ENCODE measurements around the gene MCM8. TPM values are rescaled to one million over a fixed set of nuclear protein-coding genes. Genes with fewer than 3 reads are reported as not detected.
A peak's percentile ranks its signal among the peaks of the same experiment; 100 is the strongest.
"Not testable (repeated sequence)": the region's sequence is repeated elsewhere in the genome, so short reads cannot be mapped to it uniquely, and the experiment has no call there.

MCM8 gene
- total RNA-seq, 1 experiment from 2014 or later, result 21.6 TPM

- DNase-seq (ENCODE audit: low spot score), result no peak
Observed at GRCh38 chr20:6000871-6001270, 50.4 kb downstream of the MCM8 start.

GRCh38 chr20:6006603-6006949 lies 56.1 kb downstream of the MCM8 start:
- DNase-seq (ENCODE audit: low spot score), result no peak

- no peak for DNase-seq (ENCODE audit: low spot score)
Observed at GRCh38 chr20:6007094-6007528, 56.7 kb downstream of the MCM8 start.

- DNase-seq (ENCODE audit: low spot score), result no peak
Observed at GRCh38 chr20:6007529-6008103, 57.2 kb downstream of the MCM8 start.

- peak; percentile 49 for DNase-seq (ENCODE audit: low spot score)
Observed at GRCh38 chr20:6008254-6008653, 57.8 kb downstream of the MCM8 start.

- no peak for DNase-seq (ENCODE audit: low spot score)
Observed at GRCh38 chr20:6012179-6012578, 61.7 kb downstream of the MCM8 start.

- no peak for DNase-seq (ENCODE audit: low spot score)
Observed at GRCh38 chr20:6014017-6014416, 63.6 kb downstream of the MCM8 start.

GRCh38 chr20:6014957-6015356 lies 64.5 kb downstream of the MCM8 start:
- DNase-seq (ENCODE audit: low spot score), result no peak

GRCh38 chr20:6017467-6017866 lies 67.0 kb downstream of the MCM8 start:
- DNase-seq (ENCODE audit: low spot score), result no peak

- DNase-seq (ENCODE audit: low spot score), result no peak
Observed at GRCh38 chr20:6017880-6018279, 67.4 kb downstream of the MCM8 start.

GRCh38 chr20:6024768-6025167 lies 74.3 kb downstream of the MCM8 start:
- no peak for DNase-seq (ENCODE audit: low spot score)

- peak; percentile 18 for DNase-seq (ENCODE audit: low spot score)
Observed at GRCh38 chr20:6026051-6026450, 75.6 kb downstream of the MCM8 start.

GRCh38 chr20:6028818-6029217 lies 78.4 kb downstream of the MCM8 start:
- DNase-seq (ENCODE audit: low spot score), result no peak

- no peak for DNase-seq (ENCODE audit: low spot score)
Observed at GRCh38 chr20:6029538-6029937, 79.1 kb downstream of the MCM8 start.

GRCh38 chr20:6030453-6031080 lies 80.1 kb downstream of the MCM8 start:
- DNase-seq (ENCODE audit: low spot score), result no peak

- not testable (repeated sequence) for DNase-seq (ENCODE audit: low spot score)
Observed at GRCh38 chr20:6032907-6033306, 82.5 kb downstream of the MCM8 start.

- DNase-seq (ENCODE audit: low spot score), result no peak
Observed at GRCh38 chr20:6034134-6034969, 83.9 kb downstream of the MCM8 start.

- no peak for DNase-seq (ENCODE audit: low spot score)
Observed at GRCh38 chr20:6036213-6036612, 85.8 kb downstream of the MCM8 start.

GRCh38 chr20:6037082-6037481 lies 86.6 kb downstream of the MCM8 start:
- no peak for DNase-seq (ENCODE audit: low spot score)

GRCh38 chr20:6038256-6038655 lies 87.8 kb downstream of the MCM8 start:
- DNase-seq (ENCODE audit: low spot score), result no peak

- no peak for DNase-seq (ENCODE audit: low spot score)
Observed at GRCh38 chr20:6039766-6040165, 89.3 kb downstream of the MCM8 start.

GRCh38 chr20:6040540-6040939 lies 90.1 kb downstream of the MCM8 start:
- DNase-seq (ENCODE audit: low spot score), result no peak
